Measurements from ENCODE around the gene DTWD2. TPM values are rescaled to one million over a fixed set of nuclear protein-coding genes. Genes with fewer than 3 reads are reported as not detected.
A peak's percentile ranks its signal among the peaks of the same experiment; 100 is the strongest.

The DTWD2 gene
- total RNA-seq, 1 donor from 2014 or later: 4.0 TPM

DNA sequence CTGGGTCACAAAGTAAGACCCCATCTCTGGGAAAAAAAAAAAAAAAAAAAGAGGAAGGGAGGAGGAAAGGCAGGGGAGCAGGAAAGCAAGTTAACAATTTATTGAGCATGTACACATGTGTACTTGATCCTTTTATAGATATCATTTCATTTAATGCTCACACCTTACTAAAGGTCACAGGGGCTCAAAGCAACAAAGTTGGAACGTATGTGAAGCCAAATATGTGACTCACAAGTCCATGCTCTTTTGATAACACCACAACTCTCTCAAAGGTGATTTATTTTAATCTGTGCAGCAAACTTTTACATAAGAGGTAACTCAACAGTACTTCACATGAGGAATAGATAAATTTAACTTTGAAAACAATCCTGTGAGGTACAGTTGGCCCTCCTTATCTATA lies 34.4 kb upstream of the DTWD2 start:
- Mint-ChIP-seq H3K4me1 (peaks cover 71% of the 10 kb centered on the region), H3K4me3 (no peak overlapping the region), H3K27me3 (no peaks in the 10 kb centered on the region), H3K36me3 (ENCODE audit: low read depth) (no peaks in the 10 kb centered on the region), H3K9me3 (peaks cover 4% of the 10 kb centered on the region), H3K27ac (peak overlapping the region; percentile 87)
- TF ChIP-seq, protein P1, sequence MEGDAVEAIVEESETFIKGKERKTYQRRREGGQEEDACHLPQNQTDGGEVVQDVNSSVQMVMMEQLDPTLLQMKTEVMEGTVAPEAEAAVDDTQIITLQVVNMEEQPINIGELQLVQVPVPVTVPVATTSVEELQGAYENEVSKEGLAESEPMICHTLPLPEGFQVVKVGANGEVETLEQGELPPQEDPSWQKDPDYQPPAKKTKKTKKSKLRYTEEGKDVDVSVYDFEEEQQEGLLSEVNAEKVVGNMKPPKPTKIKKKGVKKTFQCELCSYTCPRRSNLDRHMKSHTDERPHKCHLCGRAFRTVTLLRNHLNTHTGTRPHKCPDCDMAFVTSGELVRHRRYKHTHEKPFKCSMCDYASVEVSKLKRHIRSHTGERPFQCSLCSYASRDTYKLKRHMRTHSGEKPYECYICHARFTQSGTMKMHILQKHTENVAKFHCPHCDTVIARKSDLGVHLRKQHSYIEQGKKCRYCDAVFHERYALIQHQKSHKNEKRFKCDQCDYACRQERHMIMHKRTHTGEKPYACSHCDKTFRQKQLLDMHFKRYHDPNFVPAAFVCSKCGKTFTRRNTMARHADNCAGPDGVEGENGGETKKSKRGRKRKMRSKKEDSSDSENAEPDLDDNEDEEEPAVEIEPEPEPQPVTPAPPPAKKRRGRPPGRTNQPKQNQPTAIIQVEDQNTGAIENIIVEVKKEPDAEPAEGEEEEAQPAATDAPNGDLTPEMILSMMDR (IDR thresholded peaks at IDR 0.05): no peak
- ChIA-PET POLR2A (interaction anchor here (0.7 to 2.6 kb wide), 4 partner anchors 104 to 290 kb away, joined by 7 to 9 read pairs (median 8); no protein-coding TSS in a partner anchor), CTCF (interaction anchor here (0.9 to 5.3 kb wide), 7 partner anchors 34 to 388 kb away, joined by 3 to 73 read pairs (median 4); partner anchors contain the start of gene DTWD2)
- intact Hi-C loops (cut with micrococcal nuclease): loop anchor here (1.0 to 5.0 kb wide), 8 partner anchors 49 to 413 kb away; partner anchors contain the start of genes DMXL1 and TNFAIP8
- no peak for ATAC-seq (ENCODE audit: low read depth)
- no peak for DNase-seq

DNA sequence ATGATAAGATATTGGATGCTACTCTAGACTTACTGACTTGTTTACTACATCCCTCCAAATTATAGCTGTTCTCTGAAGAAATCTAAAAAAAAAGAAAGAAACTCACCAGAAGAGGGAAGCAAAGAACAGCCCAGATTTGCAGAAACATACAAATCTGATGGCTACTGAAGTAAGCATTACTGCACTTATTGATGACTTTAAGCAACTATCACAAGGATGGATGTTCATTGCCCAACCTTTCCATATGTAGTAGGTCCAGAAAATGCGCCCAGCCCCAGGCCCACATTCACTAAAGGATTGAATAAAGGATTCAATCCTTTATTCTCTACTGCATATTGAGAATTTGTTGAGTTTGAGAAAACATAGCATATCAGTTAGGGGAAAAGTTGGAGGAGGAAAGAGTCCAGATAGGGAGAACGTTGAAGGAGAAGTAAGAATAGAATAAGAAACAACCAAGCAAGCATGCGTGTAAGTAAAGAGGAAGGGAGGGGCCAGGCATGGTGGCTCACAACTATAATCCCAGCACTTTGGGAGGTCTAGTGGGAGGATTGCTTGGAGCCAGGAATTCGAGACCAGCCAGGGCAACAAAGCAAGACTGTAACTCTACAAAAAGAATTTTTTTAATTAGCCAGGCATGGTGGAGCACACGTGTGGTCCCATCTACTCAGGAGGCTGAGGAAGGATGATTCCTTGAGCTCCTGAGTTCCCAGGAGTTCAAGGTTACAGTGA lies 33.8 kb upstream of the DTWD2 start:
- peak overlapping the region; percentile 45 for H3K4me3 Mint-ChIP-seq
- ATAC-seq (ENCODE audit: low read depth) (peak; percentile 62), DNase-seq (no peak)
- no peaks in the 10 kb centered on the region for H3K27me3 Mint-ChIP-seq
- ChIA-PET CTCF (interaction anchor here (0.6 to 5.3 kb wide), 24 partner anchors 9 to 448 kb away, joined by 3 to 73 read pairs (median 3); partner anchors contain the start of genes DMXL1 and DTWD2), POLR2A (interaction anchor here (0.7 to 2.6 kb wide), 9 partner anchors 9 to 391 kb away, joined by 3 to 9 read pairs (median 7); partner anchors contain the start of gene DMXL1)
- intact Hi-C loops (cut with micrococcal nuclease): loop anchor here (1.0 to 5.0 kb wide), 8 partner anchors 49 to 413 kb away; partner anchors contain the start of genes DMXL1 and TNFAIP8
- no peaks in the 10 kb centered on the region for H3K36me3 Mint-ChIP-seq (ENCODE audit: low read depth)
- TF ChIP-seq, protein P1 (IDR thresholded peaks at IDR 0.05): no peak
- peaks cover 72% of the 10 kb centered on the region for H3K4me1 Mint-ChIP-seq
- H3K9me3 Mint-ChIP-seq: peaks cover 4% of the 10 kb centered on the region
- H3K27ac Mint-ChIP-seq: peak overlapping the region; percentile 87

DNA sequence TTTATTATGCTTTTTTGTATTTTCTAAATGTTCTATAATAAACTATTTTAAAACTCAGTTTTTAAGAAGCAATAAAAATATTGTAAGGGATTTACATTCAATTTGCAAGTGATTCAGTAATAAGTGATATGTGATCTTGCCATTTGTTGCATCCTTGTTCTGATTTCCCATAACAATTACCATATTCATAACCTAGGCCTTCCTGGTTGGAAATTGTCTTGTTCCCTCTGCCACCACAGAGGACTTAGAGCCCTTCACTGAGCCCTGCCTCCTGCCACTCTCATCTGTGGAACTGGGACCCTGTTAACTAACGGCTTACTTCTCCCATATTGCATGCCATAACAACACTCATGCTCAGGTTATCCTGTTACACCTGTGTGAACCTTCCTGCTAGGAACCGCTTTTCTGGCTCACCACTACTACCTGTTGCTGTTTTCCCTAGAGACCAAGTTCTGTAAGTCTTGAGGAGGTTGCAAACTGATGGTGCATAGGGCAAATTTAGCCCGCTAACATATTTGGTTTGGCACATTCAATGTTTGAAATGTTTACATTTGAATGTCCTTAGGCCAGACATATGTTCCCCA lies 32.9 kb upstream of the DTWD2 start:
- peak overlapping the region; percentile 87 for H3K27ac Mint-ChIP-seq
- intact Hi-C loops (cut with micrococcal nuclease): loop anchor here (5.0 kb wide), 2 partner anchors 96 to 336 kb away; partner anchors contain the start of gene TNFAIP8
- H3K27me3 Mint-ChIP-seq: no peaks in the 10 kb centered on the region
- H3K9me3 Mint-ChIP-seq: peaks cover 4% of the 10 kb centered on the region
- DNase-seq (no peak), ATAC-seq (ENCODE audit: low read depth) (no peak)
- peaks cover 79% of the 10 kb centered on the region for H3K4me1 Mint-ChIP-seq
- no peak overlapping the region for H3K4me3 Mint-ChIP-seq
- H3K36me3 Mint-ChIP-seq (ENCODE audit: low read depth): no peaks in the 10 kb centered on the region
- POLR2A ChIA-PET: interaction anchor here (0.6 to 2.6 kb wide), 9 partner anchors 10 to 392 kb away, joined by 3 to 10 read pairs (median 6); partner anchors contain the start of genes DMXL1 and TNFAIP8
- CTCF ChIA-PET: interaction anchor here (0.6 to 5.3 kb wide), 24 partner anchors 10 to 449 kb away, joined by 3 to 73 read pairs (median 3); partner anchors contain the start of genes DMXL1 and DTWD2
- TF ChIP-seq, protein P1 (IDR thresholded peaks at IDR 0.05): no peak

DNA sequence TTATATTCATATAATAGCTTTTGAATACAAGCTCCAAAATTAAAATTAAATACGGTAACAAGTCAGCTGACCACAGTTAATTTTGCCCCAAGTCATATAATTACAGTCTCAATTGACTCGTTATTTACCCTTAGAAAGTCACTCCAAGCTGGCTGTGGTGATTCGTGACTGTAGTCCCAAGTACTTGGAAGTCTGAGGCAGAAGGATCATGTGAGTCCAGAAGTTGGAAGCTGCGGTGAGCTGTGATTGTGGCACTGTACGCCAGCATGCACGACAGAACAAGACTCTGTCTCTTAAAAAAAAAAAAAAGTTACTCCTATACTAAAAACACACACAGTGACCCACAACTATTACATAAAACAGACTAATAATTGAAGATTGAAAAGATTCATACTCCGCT lies 31.6 kb upstream of the DTWD2 start:
- intact Hi-C loops (cut with micrococcal nuclease): loop anchor here (5.0 kb wide), 2 partner anchors 97 to 337 kb away; partner anchors contain the start of gene TNFAIP8
- Mint-ChIP-seq H3K9me3 (peaks cover 2% of the 10 kb centered on the region), H3K4me1 (peaks cover 90% of the 10 kb centered on the region), H3K27me3 (no peaks in the 10 kb centered on the region), H3K4me3 (no peak overlapping the region), H3K36me3 (ENCODE audit: low read depth) (no peaks in the 10 kb centered on the region), H3K27ac (peak overlapping the region; percentile 86)
- POLR2A ChIA-PET: interaction anchor here (0.6 to 1.8 kb wide), 6 partner anchors 10 to 347 kb away, joined by 3 to 10 read pairs (median 3); partner anchors contain the start of genes DMXL1, DTWD2 and TNFAIP8
- TF ChIP-seq, protein P1 (IDR thresholded peaks at IDR 0.05): no peak
- no peak for ATAC-seq (ENCODE audit: low read depth)
- no peak for DNase-seq
- CTCF ChIA-PET: interaction anchor here (0.8 to 5.3 kb wide), 6 partner anchors 13 to 390 kb away, joined by 3 to 73 read pairs (median 10); partner anchors contain the start of genes DMXL1 and DTWD2
